ENCODE measurements around the gene SEPTIN10.
A peak's percentile ranks its signal among the peaks of the same experiment; 100 is the strongest.

The SEPTIN10 gene

DNA sequence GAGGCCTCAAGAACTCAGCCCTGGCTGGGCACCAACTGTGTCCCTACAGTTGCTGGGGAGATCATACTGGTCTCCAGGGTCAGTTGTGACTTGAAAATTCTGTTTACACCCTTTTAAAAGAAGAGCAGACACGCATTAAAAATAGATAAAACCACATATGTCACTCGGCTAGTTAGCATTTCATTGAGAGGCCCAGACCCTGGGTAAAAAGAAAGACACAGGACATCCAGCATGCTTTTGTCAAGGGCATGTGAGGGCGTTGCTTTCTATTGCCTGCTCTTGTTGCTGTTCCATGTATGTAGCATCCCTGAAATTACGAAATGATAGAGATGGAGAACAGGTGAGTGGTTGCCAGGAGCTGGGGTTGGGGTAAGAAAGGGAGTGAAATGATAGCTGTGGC is 94.3 kb downstream of the SEPTIN10 start:
- no peak overlapping the region for H3K4me3 ChIP-seq (ENCODE audit: low read depth, low read length)
- DNase-seq (ENCODE audit: low read depth), result no peak
- TF ChIP-seq CTCF (IDR thresholded peaks at IDR 0.05; ENCODE audit: insufficient read depth, low read depth, low read length, missing control alignments), result no peak

GRCh38 chr2:109517118-109517889 is 96.5 kb downstream of the SEPTIN10 start:
- no peak for DNase-seq (ENCODE audit: low read depth)
- no peak overlapping the region for H3K4me3 ChIP-seq (ENCODE audit: low read depth, low read length)
- TF ChIP-seq CTCF (IDR thresholded peaks at IDR 0.05; ENCODE audit: insufficient read depth, low read depth, low read length, missing control alignments), result no peak

DNA sequence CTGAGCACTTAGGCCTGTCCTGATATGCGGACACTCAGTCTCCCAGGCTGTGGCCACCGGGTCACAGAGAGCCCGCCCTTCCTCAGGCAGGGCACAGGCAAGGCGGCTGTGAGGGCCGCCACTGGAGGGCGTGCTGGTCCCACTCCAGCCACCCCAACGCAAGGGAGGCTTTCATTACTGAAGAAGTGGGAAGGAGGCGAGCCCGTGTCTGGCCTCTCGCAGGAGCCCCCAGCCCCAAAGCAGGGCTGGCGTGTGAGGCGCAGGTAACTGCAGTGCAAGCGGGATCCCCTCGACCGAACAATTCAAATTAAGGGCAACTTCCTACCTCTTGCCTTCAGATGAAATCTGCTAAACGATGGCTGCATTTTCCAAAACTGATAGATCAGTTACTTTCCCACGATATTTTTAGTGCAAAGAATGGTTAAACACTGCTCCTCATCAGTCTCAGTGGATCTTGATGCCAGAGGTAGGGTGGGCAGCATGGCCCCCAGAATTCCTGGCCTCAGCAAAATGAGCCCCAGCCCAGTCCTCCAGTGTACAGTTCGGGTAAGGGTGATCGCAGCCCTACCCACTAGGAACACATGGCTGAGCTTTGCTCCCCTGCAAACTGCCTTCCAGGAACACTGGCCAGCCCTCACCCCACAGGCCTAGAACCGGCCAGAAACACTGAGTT is 97.2 kb downstream of the SEPTIN10 start:
- DNase-seq (ENCODE audit: low read depth), result peak; percentile 53
- peak; percentile 65 for TF ChIP-seq CTCF (IDR thresholded peaks at IDR 0.05; ENCODE audit: insufficient read depth, low read depth, low read length, missing control alignments)

DNA sequence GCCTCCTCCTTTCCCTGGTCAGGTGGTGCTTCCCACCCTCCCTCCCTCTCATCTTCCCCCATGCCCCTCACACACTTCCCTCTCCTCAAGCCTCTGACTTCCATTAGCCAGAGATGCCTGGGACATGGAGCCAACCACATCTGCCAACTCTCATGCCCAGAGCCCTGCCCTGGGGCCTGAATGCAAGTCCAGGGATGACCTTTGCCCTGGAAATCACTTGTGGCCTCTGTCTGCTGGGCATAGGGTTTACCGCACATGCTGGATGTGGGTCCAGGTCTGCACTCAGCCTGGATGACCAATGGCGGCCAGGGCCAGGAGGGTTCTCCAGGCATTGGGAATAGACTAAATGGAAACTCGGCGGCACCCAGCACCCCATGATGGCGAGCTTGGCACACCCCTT is 98.9 kb downstream of the SEPTIN10 start:
- no peak for DNase-seq (ENCODE audit: low read depth)
- H3K4me3 ChIP-seq (ENCODE audit: low read depth, low read length), result no peak overlapping the region
- no peak for TF ChIP-seq CTCF (IDR thresholded peaks at IDR 0.05; ENCODE audit: insufficient read depth, low read depth, low read length, missing control alignments)

More for the DNA sequence above, 97.2 kb downstream of the SEPTIN10 start:
- no peak overlapping the region for H3K4me3 ChIP-seq (ENCODE audit: low read depth, low read length)

GRCh38 chr2:109513749-109514588 is 99.8 kb downstream of the SEPTIN10 start:
- no peak overlapping the region for H3K4me3 ChIP-seq (ENCODE audit: low read depth, low read length)
- TF ChIP-seq CTCF (IDR thresholded peaks at IDR 0.05; ENCODE audit: insufficient read depth, low read depth, low read length, missing control alignments), result no peak
- DNase-seq (ENCODE audit: low read depth), result peak; percentile 96

DNA sequence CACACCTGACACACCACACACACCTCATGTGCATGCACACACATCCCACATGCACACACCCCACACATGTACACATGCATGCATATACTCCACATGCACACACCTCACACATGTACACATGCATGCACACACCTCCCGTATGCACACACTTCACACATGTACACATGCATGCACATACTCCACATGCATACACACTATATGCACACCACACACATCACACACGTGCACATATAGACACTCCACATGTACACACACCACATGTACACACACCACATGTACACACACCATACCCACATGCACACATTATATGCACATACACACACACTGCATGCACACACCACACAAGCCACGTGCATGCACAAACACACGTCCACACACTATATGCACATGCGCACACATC is 100.5 kb downstream of the SEPTIN10 start:
- H3K4me3 ChIP-seq (ENCODE audit: low read depth, low read length), result no peak overlapping the region
- no peak for TF ChIP-seq CTCF (IDR thresholded peaks at IDR 0.05; ENCODE audit: insufficient read depth, low read depth, low read length, missing control alignments)
- no peak for DNase-seq (ENCODE audit: low read depth)
